ENCODE data around the gene B3GALT6. TPM values are rescaled to one million over a fixed set of nuclear protein-coding genes. Genes with fewer than 3 reads are reported as not detected.
A peak's percentile ranks its signal among the peaks of the same experiment; 100 is the strongest.

B3GALT6 gene
- total RNA-seq, 1 experiment from 2014 or later, result 26.7 TPM

DNA sequence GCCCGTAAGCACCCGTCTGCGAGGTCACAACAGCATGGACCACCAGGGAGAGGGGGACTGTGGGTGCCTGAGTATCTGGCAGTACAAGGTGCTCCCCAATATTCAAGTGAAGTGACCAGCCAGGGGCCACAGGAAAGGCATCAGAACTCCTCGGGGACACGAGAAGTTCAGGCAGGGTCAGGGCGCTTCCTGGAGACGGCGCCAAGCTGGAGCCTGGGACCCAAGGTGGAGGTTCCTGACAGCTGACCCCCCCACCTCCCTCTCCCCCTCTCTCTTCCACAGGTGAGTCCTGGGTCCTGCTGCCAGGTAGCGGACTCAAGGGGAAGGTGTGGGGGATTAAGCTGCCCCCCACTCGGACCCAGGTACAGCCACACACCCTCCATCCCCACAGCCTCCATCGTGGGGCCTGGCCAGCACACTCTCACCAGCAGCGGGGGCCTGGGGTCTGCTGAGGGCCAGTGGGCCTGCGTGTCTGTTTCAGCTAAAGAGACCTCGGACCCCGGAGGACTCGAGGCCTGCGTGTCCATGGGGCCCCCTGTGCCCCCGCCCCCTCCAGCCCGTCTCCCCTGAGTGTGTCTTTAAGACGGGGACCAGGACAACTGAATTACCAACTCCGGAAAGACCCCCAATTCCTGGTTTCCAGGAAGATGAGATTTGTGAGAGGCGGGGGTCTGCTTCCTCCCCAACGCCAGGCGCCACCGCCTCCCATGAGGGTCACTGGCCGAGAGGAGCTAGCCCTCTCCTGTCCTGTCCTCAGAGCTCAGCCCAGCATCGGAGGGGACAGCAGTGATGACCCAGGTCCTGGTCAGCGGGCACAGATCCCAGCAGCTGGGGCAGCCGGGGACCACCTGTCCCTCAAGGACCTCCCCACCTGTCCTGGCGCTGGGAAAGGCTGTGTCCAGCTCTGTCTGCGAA lies 31.8 kb upstream of the B3GALT6 start:
- in situ Hi-C loops (cut with HindIII; ENCODE audit: low pct_unique_long_range_greater_than_20kb, low sequenced_read_pairs), result no loop called here

DNA sequence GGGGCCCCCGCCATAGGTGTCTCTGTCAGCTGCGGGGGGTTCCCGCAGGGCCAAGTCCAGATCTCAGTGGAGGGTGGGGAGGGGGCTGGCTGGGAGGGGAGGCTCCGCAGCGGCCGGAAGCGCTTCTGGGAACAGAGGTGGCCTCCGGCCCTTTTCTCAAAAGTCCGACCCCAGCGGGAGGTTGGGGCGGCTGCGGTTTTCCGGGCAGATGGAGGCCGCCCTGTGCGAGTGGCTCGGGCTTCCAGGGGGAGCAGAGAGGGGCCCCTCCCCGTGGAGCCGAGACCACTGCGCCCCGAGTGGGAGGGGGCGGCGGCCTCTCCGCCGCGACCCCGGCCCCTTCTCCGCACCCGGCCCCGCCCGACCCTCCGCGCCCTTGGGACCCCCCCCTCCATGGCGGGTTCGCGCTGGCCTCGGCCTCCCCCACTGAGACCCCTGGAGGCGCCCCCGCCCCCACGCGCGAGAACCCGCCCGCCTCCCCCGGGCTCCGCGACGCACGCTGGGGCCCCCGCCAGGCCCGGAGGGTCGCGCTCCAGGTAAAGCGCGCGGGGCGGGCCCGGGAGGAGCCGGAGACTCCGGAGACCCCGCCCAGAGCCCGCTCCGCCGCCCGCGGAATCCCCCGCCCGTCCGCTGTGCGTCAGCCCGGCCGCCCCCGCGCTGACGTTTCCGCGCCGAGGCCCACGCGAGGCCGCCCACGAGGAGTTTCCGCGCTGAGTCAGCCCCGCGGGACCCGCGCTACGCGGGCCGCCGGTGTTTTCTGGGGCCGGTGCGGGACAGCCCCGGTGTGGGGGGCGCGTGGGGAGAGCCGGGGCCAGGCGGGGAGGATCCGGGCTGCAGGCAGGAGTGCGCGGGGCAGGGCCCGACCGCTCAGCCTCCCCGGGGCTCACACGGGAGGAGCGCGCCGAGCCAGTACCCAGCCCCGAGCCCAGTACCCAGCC lies 30.9 kb upstream of the B3GALT6 start:
- in situ Hi-C loops (cut with HindIII; ENCODE audit: low pct_unique_long_range_greater_than_20kb, low sequenced_read_pairs), result no loop called here
- DNase-seq (ENCODE audit: low read depth), result peak; percentile 14

More for the DNA sequence above, 31.8 kb upstream of the B3GALT6 start:
- DNase-seq (ENCODE audit: low read depth), result no peak

DNA sequence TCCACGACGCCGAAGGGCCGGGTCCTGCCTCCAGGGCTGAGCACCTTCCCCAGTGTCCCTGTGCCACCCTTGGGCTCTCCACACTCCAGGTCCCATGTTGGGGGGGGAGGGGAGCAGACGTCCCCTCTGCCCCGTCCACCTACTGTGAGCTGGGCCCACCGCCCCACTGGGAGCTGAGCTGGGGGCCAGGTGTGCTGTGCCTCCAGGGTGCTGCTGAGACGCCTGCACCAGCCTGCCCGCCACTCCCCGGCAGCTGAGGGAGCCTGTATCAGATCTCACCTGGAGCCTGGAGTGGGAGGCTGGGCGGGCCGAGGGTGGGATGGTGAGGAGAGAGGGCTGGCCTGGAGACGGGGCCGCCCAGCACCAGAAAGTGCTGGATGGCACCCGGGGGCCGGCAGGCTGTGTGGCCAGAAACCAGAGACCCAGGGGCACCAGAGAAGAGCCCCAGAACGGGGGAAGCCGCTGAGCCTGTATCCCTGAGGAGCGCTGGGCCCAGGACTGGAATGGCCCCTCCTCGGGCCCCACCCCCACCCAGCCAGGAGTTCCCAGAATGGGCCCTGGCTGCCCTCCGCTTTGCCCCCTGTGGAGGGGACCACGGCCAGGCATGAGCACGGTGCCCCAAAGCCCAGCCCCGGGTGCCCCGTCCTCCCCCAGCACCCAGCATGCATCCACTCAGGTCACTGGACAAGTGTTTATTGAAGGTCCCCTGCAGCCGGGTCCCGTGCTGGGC lies 29.0 kb upstream of the B3GALT6 start:
- no peak for DNase-seq (ENCODE audit: low read depth)
- in situ Hi-C loops (cut with HindIII; ENCODE audit: low pct_unique_long_range_greater_than_20kb, low sequenced_read_pairs), result no loop called here

DNA sequence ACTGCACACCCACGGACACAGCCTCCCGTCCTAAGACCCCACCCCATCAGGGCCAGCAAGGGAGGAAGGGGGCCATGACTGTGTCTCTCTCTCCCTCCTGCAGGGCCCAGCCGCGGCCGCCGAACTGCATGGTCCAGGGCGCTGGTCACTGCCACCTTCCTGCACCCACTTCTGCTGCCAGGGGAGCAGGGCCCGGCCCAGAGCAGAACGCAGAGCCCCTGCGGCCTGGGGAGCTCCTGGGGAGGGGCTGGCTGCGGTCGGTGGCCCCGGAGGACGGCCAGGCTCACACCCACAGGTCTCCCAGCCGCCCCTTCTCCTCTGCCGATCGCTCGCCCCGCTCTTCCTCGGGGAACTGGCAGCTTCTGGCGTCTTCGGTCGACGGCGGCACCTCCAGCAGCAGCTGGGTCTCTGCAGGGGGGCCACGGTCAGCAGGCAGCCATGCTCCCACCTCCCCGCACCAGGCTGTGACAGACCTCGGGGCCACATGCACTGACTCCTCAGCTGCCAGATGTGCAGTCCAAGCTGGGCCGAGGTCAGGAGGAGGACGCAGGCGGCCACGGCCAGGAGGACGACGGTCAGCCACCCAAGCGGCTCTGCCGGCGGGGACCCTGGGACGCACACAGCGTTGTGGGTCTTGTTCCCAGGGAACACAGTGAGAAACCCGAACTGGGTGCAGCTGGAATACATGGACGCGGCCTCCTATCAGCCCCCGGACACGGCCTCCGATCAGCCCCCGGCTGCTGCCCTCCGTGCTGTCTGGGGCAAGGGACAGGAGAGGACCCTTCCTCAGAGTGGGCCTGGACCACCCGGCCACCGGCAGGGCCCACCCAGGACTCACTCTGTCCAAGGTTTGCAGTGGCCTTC lies 28.2 kb upstream of the B3GALT6 start:
- in situ Hi-C loops (cut with HindIII; ENCODE audit: low pct_unique_long_range_greater_than_20kb, low sequenced_read_pairs), result no loop called here
- no peak for DNase-seq (ENCODE audit: low read depth)

DNA sequence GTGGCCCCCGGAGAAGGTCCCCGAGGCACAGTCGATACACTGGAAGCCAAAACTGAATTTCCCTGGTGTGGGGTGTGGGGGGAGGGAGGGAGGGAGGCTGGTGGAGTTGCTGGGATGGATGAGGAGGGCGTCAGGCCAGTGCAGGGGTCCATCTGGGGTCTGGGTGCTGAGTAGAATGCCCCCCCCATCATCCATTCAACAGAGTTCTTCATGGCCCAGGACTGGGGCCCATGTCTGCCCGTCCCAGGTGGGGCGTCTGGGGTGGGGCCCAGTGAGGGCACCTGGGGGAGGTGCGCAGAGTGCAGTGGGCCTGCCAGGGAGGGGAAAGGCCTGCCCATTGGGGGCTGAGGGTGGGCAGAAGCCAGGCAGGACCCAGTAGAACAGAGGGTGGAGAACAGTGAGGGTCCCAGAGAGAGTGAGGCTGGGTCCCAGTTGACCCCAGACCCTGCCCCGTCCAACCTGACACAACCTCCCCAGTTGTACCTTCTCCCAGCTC lies 27.6 kb upstream of the B3GALT6 start:
- no peak for DNase-seq (ENCODE audit: low read depth)
- in situ Hi-C loops (cut with HindIII; ENCODE audit: low pct_unique_long_range_greater_than_20kb, low sequenced_read_pairs), result no loop called here

DNA sequence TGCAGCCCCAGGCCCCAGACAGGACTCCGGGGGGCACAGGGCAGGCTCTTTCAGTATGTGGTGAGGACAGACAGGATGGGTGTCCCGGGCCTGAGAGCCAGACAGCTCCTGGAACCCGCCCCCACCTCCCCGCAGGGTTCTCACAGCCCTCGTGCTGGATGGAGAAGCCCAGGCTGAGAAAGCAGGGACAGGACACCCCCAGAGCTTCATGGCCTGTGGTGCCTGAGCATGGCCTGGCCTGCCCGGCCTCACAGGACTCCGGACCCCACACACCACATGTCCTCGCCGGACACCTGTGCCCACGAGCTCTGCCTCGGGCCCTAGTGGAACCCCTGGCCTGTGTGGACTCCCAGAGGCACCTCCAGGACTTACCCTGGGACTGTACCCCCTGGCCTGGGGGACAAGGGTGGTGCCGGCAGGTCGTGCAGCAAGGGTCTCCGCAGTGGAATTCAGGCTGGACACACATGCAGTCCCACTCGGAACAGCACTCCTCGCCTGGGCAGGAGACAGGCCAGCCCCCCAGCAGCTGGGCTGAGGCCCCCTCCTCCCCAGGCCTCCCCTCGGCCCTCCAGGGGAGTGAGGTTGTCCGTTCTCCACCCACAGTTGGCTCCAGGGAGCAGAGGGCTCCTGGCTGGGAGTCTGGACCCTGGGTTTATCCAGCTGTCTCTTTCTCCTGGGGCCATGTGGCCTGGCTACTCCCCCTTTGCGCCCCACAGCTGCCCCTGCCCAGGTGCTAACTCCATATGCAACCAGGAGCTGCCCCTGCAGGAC lies 26.9 kb upstream of the B3GALT6 start:
- in situ Hi-C loops (cut with HindIII; ENCODE audit: low pct_unique_long_range_greater_than_20kb, low sequenced_read_pairs), result no loop called here
- DNase-seq (ENCODE audit: low read depth), result no peak

DNA sequence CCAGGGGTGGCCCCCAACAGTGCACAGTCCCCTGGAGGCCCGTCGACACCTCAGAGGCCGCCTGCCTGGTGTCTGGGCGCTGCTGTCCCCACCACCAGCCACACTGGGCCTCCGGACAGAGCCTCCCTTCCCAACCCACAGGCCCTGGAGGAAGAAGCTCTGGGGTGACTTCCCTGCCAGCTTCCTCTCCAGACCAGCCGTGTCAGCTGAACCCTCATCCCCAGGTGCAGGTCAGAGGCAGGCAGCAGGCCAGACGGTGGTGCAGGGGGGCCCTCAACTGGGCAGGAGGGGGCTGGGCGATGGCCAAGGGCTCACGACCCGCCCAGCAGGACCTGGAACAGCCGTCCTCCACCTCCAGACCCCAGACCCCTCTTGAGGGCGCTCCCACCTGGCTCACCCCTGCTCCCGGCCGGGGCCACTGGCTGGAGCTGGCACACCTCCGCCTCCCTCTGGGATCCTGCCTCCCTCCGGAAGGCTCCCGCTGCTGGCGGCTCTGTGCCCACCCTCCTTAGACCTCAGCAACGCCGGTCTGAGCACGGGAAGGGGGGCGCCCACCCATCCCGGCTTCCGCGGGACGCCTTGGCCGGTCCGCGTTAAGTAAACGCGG lies 26.2 kb upstream of the B3GALT6 start:
- DNase-seq (ENCODE audit: low read depth), result no peak
- in situ Hi-C loops (cut with HindIII; ENCODE audit: low pct_unique_long_range_greater_than_20kb, low sequenced_read_pairs), result no loop called here

DNA sequence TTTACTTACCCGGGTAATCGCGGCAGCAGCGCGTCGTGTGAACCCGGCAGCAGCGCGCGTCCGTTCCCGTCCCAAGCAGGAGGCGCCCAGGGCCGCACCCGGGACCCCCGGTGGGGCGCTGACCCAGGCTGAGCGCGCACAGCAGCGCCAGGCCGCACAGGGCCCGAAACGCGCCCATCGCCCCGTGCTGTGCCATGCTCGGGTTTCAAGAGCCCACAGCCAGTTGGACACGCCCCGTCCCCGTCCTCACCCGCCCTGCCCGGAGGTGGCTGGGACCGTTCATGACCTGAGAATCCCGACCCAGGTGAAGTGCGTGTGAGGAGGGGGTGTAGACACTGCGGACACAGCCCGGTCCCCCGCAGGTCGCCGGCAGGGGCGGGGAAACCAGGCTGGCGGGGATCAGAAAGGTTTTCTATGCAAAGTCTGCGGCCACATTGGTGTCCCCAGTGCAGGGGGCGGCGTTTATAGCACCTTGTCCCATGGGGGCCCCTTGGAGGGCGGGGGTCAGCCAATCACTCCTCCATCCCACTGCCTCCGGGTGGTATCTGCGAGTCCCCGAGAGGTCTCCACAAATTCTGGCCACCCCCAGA lies 25.6 kb upstream of the B3GALT6 start, which contains the start of gene TNFRSF18:
Gene TNFRSF18, minus strand, starts transcription at position 217 of the 590 bp plus-strand sequence. Its CDS starts 21 bp downstream, at position 196.
- DNase-seq (ENCODE audit: low read depth), result no peak
- in situ Hi-C loops (cut with HindIII; ENCODE audit: low pct_unique_long_range_greater_than_20kb, low sequenced_read_pairs), result no loop called here

DNA sequence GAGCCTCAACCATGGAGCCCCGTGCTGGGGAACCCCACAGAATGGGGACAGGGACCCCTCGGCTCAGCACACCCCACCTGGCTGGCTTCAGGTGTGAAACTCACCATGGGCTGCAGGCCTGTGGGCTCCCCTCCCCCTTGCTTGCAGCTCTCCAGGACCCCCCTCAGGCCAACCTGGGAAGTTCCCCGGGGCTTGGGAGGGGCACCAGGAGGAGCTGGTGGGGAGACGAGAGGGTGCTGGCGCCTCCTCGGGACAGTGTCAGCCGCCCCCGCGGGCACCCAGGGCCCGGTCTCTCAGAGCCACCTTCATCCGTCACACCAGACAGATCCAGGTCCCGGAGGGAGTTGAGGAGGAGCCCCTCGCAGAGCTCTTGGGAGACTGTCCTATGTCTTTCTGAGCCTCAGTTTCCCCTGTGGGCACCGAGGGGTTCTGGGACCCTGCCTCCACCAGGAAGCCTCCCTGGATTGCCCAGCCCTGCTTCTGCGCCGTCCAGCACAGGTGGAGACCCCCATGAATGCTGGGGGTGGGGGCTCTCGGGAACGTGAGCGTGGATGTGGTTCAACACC lies 25.0 kb upstream of the B3GALT6 start:
- in situ Hi-C loops (cut with HindIII; ENCODE audit: low pct_unique_long_range_greater_than_20kb, low sequenced_read_pairs), result no loop called here
- no peak for DNase-seq (ENCODE audit: low read depth)

DNA sequence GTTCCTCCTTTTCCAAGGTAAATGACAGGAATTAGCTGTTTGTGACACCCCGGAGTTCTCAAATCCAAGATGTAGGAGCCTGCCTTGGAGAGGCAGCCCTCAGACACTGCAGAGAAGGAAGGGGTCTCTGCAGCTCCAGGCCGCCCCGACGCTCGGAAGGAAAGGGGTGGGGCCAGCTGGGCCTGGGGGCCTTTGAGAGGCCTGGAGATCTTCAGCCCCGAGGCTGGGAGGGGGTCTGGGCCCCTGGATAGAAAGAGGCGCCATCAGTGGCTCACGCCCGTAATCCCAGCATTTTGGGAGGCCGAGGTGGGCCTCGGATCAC lies 24.5 kb upstream of the B3GALT6 start:
- in situ Hi-C loops (cut with HindIII; ENCODE audit: low pct_unique_long_range_greater_than_20kb, low sequenced_read_pairs), result no loop called here
- DNase-seq (ENCODE audit: low read depth), result no peak

DNA sequence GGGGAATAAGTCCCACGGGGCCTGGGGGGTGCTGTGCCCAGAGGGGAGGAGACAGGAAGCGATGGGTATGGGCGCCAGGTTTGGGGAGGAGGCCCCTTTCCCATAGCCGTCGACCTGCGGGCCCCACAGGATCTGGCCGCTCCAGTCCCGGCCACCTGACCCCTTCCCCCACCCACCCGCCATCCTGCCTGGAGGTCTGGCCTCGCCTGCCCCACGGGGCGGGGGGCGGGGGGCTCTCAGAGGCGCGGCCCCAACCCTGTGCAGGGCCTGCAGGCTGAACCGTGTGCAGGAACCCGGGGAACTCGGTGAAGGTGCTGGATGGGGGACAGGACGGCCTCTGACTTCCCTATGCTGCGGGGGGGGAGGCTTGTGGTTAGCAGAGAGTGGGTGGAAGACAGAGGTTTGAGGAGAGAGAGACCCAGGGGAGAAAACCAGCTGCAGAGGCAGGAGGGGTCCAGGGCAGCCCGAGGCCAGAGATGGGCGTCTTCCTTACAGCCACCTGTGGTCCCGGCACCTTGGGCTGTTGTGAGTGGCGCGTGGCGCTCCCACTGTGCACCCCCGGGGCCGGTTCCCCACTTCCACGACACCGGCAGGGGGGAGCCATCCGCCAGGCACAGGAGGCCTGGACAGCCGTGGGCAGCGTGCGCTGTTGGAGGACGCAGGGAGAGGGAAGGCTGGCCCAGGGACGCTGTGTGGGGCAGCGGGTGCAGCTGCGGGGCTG lies 23.2 kb upstream of the B3GALT6 start:
- in situ Hi-C loops (cut with HindIII; ENCODE audit: low pct_unique_long_range_greater_than_20kb, low sequenced_read_pairs), result no loop called here
- DNase-seq (ENCODE audit: low read depth), result no peak

DNA sequence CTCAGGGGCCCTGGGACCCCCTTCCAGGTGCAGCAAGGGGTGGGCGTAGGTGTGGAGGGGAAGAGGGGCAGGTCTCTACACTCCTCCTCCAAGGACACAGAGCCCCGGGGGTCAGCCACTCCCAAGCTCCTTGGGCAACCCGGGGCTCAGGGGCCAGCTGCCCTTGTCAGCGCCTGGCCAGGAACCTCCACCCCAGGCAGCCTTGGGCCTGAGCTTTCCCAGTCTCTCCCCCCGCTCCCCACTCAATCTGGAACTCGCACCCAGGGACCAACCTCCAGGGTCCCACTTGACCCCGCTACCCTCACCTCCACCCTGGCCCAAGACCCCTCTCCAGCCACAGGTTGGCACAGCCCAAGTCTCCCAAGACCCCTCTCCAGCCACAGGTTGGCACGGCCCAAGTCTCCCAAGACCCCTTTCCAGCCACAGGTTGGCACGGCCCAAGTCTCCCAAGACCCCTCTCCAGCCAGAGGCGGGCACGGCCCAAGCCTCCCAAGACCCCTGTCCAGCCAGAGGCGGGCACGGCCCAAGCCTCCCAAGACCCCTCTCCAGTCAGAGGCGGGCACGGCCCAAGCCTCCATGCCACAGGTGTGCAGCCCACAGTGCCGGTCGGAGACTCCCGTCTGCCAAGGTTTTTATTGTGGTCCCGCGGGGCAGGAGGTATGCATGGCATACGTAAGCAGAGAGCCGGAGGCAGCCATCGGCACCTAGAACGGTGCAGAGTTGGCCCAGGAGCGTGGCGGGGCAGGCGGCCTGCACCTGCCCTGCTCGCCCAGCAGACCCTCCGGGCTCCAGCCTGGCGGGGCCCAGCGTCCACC lies 21.1 kb upstream of the B3GALT6 start:
- in situ Hi-C loops (cut with HindIII; ENCODE audit: low pct_unique_long_range_greater_than_20kb, low sequenced_read_pairs), result no loop called here
- DNase-seq (ENCODE audit: low read depth), result no peak

DNA sequence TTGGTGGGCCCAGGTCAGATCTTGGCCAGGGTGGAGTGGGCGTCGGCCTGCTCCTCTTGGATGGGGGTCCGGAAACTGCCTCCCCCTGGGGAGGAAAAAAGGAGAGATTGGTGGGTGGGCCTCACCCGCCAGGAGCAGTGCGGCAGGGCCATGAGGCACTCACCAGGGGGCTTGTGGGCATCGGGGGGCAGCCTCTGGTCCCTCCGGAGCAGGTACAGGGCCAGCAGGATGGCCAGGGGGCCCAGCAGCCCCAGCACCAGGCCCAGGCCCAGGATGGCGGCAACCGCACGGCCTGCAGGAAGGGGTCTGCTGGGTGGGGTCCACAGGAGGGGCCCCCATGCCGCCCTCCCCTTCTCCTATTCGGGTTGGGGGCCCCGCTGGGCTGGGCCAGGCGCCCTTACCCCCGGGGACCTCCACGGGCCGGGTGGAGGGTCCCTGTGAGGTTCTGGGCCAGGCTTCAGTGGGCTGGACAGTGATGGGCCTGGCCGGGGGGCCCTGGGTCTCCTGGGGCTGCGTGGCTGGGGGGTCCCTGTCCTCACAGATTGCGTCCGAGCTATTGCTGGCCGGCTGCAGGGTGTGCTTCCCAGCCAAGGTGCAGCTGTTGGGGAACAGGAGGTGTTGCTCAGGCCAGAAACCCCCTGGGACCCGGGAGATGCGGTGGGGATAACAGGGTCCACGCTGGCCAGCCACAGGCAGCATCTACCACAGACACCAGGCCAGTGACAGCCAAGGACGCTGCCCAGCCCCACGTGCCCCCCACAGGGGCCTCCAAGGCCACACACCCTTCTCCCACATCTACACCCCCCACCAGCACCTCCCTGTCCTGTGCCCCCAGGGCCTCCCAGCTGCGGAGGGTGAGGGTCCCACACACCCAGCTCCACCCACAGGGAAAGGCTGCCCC lies 20.2 kb upstream of the B3GALT6 start:
- DNase-seq (ENCODE audit: low read depth), result no peak
- in situ Hi-C loops (cut with HindIII; ENCODE audit: low pct_unique_long_range_greater_than_20kb, low sequenced_read_pairs), result no loop called here

Measured in Caki2 (cell line).